C4-2B (cell line): ENCODE data around the gene ACP7.

Experiments
- CTCF ChIP-seq: fragments of 450-650 bp; conservative IDR thresholded peaks from 2 replicates; pipeline ENCODE4 v1.5.1; 2017; ENCODE audit warnings: mild to moderate bottlenecking
- ZFX ChIP-seq: fragments of 450-650 bp; IDR thresholded peaks from 2 replicates; pipeline ENCODE4 v1.6.1; 2017

GRCh38 chr19:39154629-39155100 is 70.5 kb downstream of the ACP7 start:
- TF ChIP-seq CTCF: no peak
- TF ChIP-seq ZFX: no peak
